Kidney (tissue), 14 donors: ENCODE measurements around the gene CCL25. TPM values are rescaled to one million over a fixed set of nuclear protein-coding genes. Genes with fewer than 3 reads are reported as not detected.

ENCODE experiments used
- DNase-seq, 5 donors: peaks; one replicate each; pipeline ENCODE4 v3.0.0-alpha.2; 2013 to 2020
- FAIRE-seq: peaks from 2 replicates; lab custom pipeline; 2012; peaks lifted over from hg19 to GRCh38; lab: Jason Lieb, UNC
- H3K27ac ChIP-seq, 2 donors: one replicate each; pipeline ENCODE4 v1.7.0; 2013; ENCODE audit warnings: low read depth in 2 of 2, low read length in 2 of 2, inconsistent platforms in 1 of 2
- H3K27me3 ChIP-seq: one replicate; pipeline ENCODE4 v1.7.1; 2013; ENCODE audit warnings: low read length, inconsistent platforms; ENCODE audit not compliant: control insufficient read depth, insufficient read depth
- H3K36me3 ChIP-seq, 3 donors: one replicate each; pipeline versions ENCODE4 v1.7.0 to v1.7.1; 2013; ENCODE audit warnings: low read length in 3 of 3, control low read depth in 1 of 3, inconsistent platforms in 1 of 3; ENCODE audit not compliant: insufficient read depth in 3 of 3, control insufficient read depth in 2 of 3
- H3K4me1 ChIP-seq, 3 donors: one replicate each; pipeline versions ENCODE4 v1.7.0 to v1.7.1; 2013; ENCODE audit warnings: low read length in 3 of 3, inconsistent platforms in 1 of 3, low read depth in 1 of 3; ENCODE audit not compliant: control insufficient read depth in 2 of 3, insufficient read depth in 2 of 3
- H3K4me3 ChIP-seq, 3 donors: one replicate each; pipeline versions ENCODE4 v1.7.0 to v1.8.1; 2013; ENCODE audit warnings: low read length in 3 of 3, control low read depth in 1 of 3, inconsistent platforms in 1 of 3
- H3K9ac ChIP-seq, 3 donors: one replicate each; pipeline versions ENCODE4 v1.7.0 to v1.7.1; 2013; ENCODE audit warnings: low read length in 3 of 3, control low read depth in 1 of 3, inconsistent platforms in 1 of 3
- H3K9me3 ChIP-seq, 3 donors: one replicate each; pipeline versions ENCODE4 v1.7.0 to v1.7.1; 2013; ENCODE audit warnings: low read length in 3 of 3, control low read depth in 1 of 3, inconsistent platforms in 1 of 3; ENCODE audit not compliant: control insufficient read depth in 2 of 3, insufficient read depth in 1 of 3
- CTCF ChIP-seq: IDR thresholded peaks from 3 replicates; pipeline ENCODE4 v1.5.1; 2012; ENCODE audit warnings: mild to moderate bottlenecking, moderate library complexity, borderline replicate concordance; ENCODE audit not compliant: insufficient read depth; ENCODE audit errors: extremely low read depth
- intact Hi-C: fragments of 100-400 bp; cut with DNase I; formaldehyde crosslinking; loops from one replicate; pipeline ENCODE4 v1.11.1; 2022
- polyA plus RNA-seq: library from polyadenylated mRNA; stranded (reverse); fragments of 350-450 nt; fragmentation: Illumina TruSeq; extraction: RNeasy Lipid Tissue Mini Kit (QIAGEN cat#74804); gene quantifications from one replicate; pipeline ENCODE4 v1.2.3, GENCODE V29; 2014; ENCODE audit warnings: low read depth, low replicate concordance; ENCODE audit not compliant: insufficient read depth
- total RNA-seq: library from RNA; stranded (reverse); fragmentation: NEBNext Ultra II Directional; extraction: Animal tissue kit (Norgen Biotek cat#: 25700); gene quantifications from one replicate; pipeline ENCODE4 v1.2.1, GENCODE V29; 2021
- donor health status: control.
- donor health status: control.
- donor health status: control.
- donor health status: control.
- donor health status: control.
- donor health status: DM: yes; HTN: yes; CAD: no.
- donor health status: Normal renal cell carcinoma (clear cell type).

The CCL25 gene
- total and polyA plus RNA-seq, 2 donors from 2014 or later, result not detected

- Histone ChIP-seq H3K27ac (no peak overlapping the region), H3K36me3 (no peaks in the 10 kb centered on the region), H3K9ac (no peak overlapping the region), H3K4me3 (no peak overlapping the region), H3K9me3 (no peaks in the 10 kb centered on the region), H3K4me1 (no peaks in the 10 kb centered on the region), H3K27me3 (no peaks in the 10 kb centered on the region)
- intact Hi-C loops, result no loop called here
- no peak for TF ChIP-seq CTCF
- FAIRE-seq (no peak), DNase-seq (no peak)
These were observed 1.6 kb downstream of the CCL25 start for GRCh38 chr19:8054169-8054568.

DNA sequence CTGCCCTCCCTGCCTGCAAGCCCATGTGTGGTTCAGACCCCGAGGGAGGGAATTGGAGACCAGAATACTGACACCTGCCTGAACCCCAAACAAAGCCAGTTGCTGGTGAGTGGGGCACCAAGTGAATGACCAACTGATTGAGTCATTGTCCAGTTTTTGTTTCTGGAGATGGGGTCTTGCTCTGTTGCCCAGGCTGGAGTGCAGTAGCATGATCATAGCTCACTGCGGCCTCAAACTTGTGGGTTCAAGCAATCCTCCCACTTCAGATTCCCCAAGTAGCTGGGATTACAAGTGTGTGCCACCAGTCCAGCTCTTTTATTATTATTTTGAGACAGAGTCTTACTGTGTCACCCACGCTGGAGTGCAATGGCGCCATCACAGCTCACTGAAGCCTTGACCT is 4.0 kb downstream of the CCL25 start:
- Histone ChIP-seq H3K36me3 (no peaks in the 10 kb centered on the region), H3K4me1 (no peaks in the 10 kb centered on the region), H3K9me3 (no peaks in the 10 kb centered on the region), H3K9ac (no peak overlapping the region), H3K27ac (no peak overlapping the region), H3K27me3 (no peaks in the 10 kb centered on the region), H3K4me3 (no peak overlapping the region)
- TF ChIP-seq CTCF, result no peak
- DNase-seq, result no peak
- intact Hi-C loops, result no loop called here
- no peak for FAIRE-seq

GRCh38 chr19:8057545-8058270 is 5.1 kb downstream of the CCL25 start:
- Histone ChIP-seq H3K27ac (no peak overlapping the region), H3K9ac (no peak overlapping the region), H3K4me1 (no peaks in the 10 kb centered on the region), H3K4me3 (no peak overlapping the region), H3K36me3 (no peaks in the 10 kb centered on the region), H3K9me3 (no peaks in the 10 kb centered on the region), H3K27me3 (no peaks in the 10 kb centered on the region)
- DNase-seq (no peak), FAIRE-seq (no peak)
- intact Hi-C loops, result no loop called here
- TF ChIP-seq CTCF, result no peak
